D721Med (cell line): ENCODE data around the gene PCNX2.
A peak's percentile ranks its signal among the peaks of the same experiment; 100 is the strongest.

ENCODE experiments used
- DNase-seq: peaks from one replicate; pipeline ENCODE4 v3.0.0; 2011; ENCODE audit warnings: low spot score; ENCODE audit not compliant: insufficient read length
- FAIRE-seq: peaks from 2 replicates; lab custom pipeline; 2011; peaks lifted over from hg19 to GRCh38; lab: Jason Lieb, UNC
- TF ChIP-seq, protein P1 (sequence below): IDR thresholded peaks from 2 replicates; pipeline ENCODE4 v1.5.1; 2012; ENCODE audit warnings: mild to moderate bottlenecking, control low read depth; ENCODE audit not compliant: insufficient read depth; ENCODE audit errors: missing control alignments

PCNX2 gene

DNA sequence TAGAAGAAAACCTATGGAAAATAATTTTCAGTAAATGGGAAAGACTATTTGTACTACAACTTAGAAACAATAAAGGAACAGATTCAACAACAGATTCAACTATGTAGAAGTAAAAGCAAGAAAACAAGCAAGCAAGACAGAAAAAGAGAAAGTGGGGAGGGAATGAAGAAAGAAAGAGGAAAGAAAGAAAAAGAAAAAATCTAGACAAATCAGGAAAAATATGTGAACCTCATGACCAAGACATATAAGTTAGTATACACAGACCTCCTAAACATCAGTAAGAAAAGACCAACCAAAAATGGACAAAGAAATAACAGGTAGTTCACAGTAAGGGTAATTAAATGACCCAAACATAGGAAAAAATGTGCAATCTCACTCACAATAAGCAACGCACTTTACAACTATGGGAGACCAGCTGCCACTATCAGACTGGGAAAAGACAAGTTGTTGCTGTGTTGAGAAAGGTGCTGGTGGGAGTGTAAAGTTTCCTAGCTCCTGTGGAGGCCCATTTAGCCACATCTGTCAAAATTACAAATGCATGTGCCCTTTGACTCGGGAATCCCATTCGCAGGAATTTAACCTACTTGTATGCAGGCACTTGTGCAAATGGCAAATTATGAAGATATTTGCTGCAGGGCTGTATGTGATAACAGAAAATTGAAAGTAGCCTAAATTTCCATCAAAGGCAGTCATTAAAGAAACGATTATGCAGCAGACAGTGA, 18.1 kb upstream of the PCNX2 start:
- DNase-seq (no peak), FAIRE-seq (peak; percentile 78)
- TF ChIP-seq, protein P1, sequence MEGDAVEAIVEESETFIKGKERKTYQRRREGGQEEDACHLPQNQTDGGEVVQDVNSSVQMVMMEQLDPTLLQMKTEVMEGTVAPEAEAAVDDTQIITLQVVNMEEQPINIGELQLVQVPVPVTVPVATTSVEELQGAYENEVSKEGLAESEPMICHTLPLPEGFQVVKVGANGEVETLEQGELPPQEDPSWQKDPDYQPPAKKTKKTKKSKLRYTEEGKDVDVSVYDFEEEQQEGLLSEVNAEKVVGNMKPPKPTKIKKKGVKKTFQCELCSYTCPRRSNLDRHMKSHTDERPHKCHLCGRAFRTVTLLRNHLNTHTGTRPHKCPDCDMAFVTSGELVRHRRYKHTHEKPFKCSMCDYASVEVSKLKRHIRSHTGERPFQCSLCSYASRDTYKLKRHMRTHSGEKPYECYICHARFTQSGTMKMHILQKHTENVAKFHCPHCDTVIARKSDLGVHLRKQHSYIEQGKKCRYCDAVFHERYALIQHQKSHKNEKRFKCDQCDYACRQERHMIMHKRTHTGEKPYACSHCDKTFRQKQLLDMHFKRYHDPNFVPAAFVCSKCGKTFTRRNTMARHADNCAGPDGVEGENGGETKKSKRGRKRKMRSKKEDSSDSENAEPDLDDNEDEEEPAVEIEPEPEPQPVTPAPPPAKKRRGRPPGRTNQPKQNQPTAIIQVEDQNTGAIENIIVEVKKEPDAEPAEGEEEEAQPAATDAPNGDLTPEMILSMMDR, result no peak

DNA sequence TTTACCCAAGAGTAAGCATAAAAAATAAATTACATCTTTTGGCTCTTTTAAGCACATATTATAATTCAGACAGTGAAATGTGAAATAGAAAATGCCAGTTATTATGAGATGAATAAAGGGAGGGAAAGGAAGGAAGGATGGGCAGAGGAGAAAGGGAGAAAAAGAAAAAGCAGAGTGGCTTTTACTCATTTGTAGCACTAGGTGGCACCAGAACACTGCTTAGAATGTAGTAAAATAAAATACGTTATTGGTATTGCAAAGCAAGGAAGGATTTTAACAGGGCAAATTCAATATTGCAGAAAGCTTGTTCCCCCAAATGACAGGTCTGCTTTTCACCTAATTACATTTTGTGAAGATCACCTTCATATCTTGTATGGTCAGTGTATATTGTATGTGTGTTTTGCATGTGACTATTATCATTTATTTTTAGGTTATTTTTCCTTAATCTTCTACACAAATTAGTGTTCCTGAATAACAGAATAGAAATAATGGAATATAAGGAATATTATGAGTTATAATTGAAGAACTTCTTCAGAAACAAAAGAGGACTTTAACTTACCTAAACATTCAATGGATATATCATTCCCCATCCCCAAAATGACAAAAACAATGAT, 9.1 kb upstream of the PCNX2 start:
- DNase-seq (no peak), FAIRE-seq (peak; percentile 99)
- TF ChIP-seq, protein P1, result peak; percentile 98

DNA sequence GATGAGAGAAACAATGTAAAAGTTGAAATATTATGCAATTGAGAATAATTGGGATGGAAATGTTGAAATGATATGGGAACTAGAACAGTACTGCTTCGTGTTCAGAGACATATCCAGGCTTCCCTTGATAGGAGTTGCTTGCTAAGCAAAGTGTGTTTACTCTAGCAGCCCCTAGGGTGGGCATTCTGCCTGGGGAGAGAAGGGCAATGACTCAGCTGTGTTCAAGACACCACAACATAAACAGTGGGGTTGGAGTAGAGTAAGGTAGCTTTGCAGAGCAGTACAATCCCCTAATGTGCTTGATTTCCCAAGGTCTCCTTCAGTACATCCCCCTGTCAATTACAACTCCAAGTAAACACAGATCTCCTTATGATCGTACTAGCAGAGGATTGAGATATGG, 4.8 kb upstream of the PCNX2 start:
- TF ChIP-seq, protein P1, result no peak
- FAIRE-seq, result no peak
- no peak for DNase-seq

DNA sequence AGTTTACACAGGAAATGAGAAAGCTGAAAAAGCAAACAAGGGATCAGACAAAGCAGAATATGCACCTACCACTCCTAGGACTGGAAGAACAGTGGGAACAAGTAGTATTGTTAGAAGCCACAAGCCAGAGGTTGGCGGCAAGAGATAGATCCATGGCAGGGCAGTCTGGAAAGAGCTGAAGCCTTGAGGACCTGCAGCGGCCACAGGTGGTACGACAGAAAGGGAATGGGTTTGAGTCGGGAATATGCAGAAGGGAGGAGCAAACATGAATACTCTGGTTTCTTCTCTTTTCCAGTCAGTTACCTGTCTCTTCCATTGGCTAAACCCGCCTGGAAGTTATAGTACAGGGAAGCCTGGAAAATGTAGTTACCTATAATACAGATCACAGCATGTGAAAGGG, 3.9 kb upstream of the PCNX2 start:
- TF ChIP-seq, protein P1, result no peak
- FAIRE-seq, result no peak
- DNase-seq, result no peak

DNA sequence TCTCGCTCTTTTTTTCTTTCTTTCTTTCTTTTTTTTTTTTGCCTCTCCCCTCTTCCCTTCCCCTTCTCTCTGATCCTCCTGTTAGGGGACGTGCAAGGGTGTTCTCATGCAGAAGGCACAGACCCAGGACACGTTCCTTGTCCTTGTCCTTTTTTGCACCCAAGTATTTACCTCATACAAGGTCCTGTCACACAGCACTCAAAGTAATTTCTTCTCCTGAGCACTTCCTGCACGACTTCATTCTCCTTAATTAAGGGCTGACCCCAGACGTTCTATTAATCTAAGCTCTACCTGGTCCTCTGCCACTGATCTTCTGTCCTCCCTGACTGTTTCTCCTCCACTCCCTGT, 424 bp upstream of the PCNX2 start:
- TF ChIP-seq, protein P1, result no peak
- no peak for FAIRE-seq
- DNase-seq, result no peak

DNA sequence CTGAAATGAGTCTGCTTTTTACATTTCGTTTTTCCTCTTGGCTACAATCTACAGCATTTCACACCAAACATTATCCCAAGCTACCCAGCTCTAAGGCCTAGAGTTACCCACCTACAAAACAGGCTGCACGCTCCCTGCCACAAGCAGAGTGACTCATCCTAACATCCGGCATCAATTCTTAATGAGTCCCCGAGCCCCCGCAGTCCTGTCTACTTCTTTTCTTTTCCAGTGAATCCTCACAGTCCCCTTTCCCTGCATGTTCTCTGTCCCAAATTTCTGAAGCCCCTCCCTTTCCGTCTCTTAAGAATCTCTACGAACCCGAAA, 650 bp downstream of the PCNX2 start:
- DNase-seq (no peak), FAIRE-seq (no peak)
- TF ChIP-seq, protein P1, result no peak
